Transverse colon (tissue), 4 donors: Measurements from ENCODE around the gene DCLK2. TPM values are rescaled to one million over a fixed set of nuclear protein-coding genes. Genes with fewer than 3 reads are reported as not detected.

Experiments
- DNase-seq: peaks from one replicate; pipeline ENCODE4 v3.0.0-alpha.2; 2019
- H3K27ac ChIP-seq, 4 donors: fragments of 200-600 bp; sonication (generic); 2 replicates each; pipeline ENCODE4 v1.5.1; 2016 to 2018; ENCODE audit warnings: inconsistent platforms in 4 of 4
- H3K27me3 ChIP-seq: fragments of 200-600 bp; sonication (generic); 2 replicates; pipeline ENCODE4 v1.5.1; 2017; ENCODE audit warnings: inconsistent platforms
- H3K36me3 ChIP-seq, 4 donors: fragments of 200-600 bp; sonication (generic); 2 replicates each; pipeline ENCODE4 v1.5.1; 2017 to 2019; ENCODE audit warnings: inconsistent platforms in 4 of 4
- H3K4me1 ChIP-seq, 4 donors: fragments of 200-600 bp; sonication (generic); 2 replicates each; pipeline ENCODE4 v1.5.1; 2017 to 2020; ENCODE audit warnings: inconsistent platforms in 4 of 4
- H3K4me3 ChIP-seq, 4 donors: fragments of 200-600 bp; sonication (generic); 1 replicate in 1 of 4; 2 replicates in 3 of 4; pipeline versions ENCODE4 v1.5.1 to v1.6.1; 2017 to 2019; ENCODE audit warnings: inconsistent platforms in 4 of 4
- H3K9me3 ChIP-seq, 2 donors: fragments of 200-600 bp; sonication (generic); 2 replicates each; pipeline ENCODE4 v1.5.1; 2017 to 2019; ENCODE audit warnings: inconsistent platforms in 2 of 2
- CTCF ChIP-seq, 5 experiments: fragments of 200-600 bp in 3 of 5; fragments of 450-650 bp in 2 of 5; sonication (generic) in 3 of 5; IDR thresholded peaks; 1 replicate in 2 of 5; 2 replicates in 3 of 5; pipeline ENCODE4 v1.5.1; 2016 to 2017; ENCODE audit warnings: antibody characterized with exemption in 5 of 5, inconsistent platforms in 3 of 5, mild to moderate bottlenecking in 2 of 5, moderate library complexity in 1 of 5
- EP300 ChIP-seq: sonication (generic); formaldehyde crosslinking; IDR thresholded peaks from one replicate; pipeline ENCODE4 v1.6.1; 2017; ENCODE audit warnings: antibody characterized with exemption, low read depth
- POLR2A ChIP-seq: fragments of 450-650 bp; IDR thresholded peaks from one replicate; pipeline ENCODE4 v1.6.1; 2016; ENCODE audit warnings: antibody characterized with exemption, mild to moderate bottlenecking, moderate library complexity
- POLR2AphosphoS5 ChIP-seq, 3 donors: sonication (generic); formaldehyde crosslinking; IDR thresholded peaks; one replicate each; pipeline ENCODE4 v1.6.1; 2016; ENCODE audit warnings: antibody characterized with exemption in 3 of 3
- WGBS, 2 donors: methylation state at CpG; one replicate each; pipeline ENCODE4 v1.1.5; 2018; ENCODE audit warnings: low coverage in 1 of 2; 5-methylcytosine and 5-hydroxymethylcytosine counted together
- in situ Hi-C, 4 donors: fragments of 200-750 bp; cut with MboI; loops; one replicate each; pipeline versions ENCODE4 v1.15.0 to v1.15.1; 2017; ENCODE audit warnings: low sequenced_read_pairs in 3 of 4, low pct_ligation_motif_present in 1 of 4, low pct_unique_long_range_greater_than_20kb in 1 of 4
- intact Hi-C: fragments of 100-400 bp; cut with DNase I; formaldehyde crosslinking; loops from one replicate; pipeline ENCODE4 v1.15.1; 2023; ENCODE audit warnings: low total_unique reads
- total RNA-seq, 4 donors: library from RNA; depleted of rRNA; stranded (reverse); fragments of >200 nt; gene quantifications; one replicate each; pipeline ENCODE4 v1.1.0, GENCODE V29; 2016

DCLK2 gene
- total RNA-seq, 4 donors from 2014 or later = 3.3 to 19.5 (median 7.5) TPM

- no peaks in the 10 kb centered on the region for H3K4me1 ChIP-seq
- no peaks in the 10 kb centered on the region for H3K27me3 ChIP-seq
- no peak overlapping the region for H3K27ac ChIP-seq
- H3K36me3 ChIP-seq = no peaks in the 10 kb centered on the region
- DNase-seq = no peak
- WGBS, 2 donors = 69 to 80% methylated on average over 2 to 3 of the region's 3 CpGs
- in situ Hi-C loops = no loop called here
- intact Hi-C loops = no loop called here
- no peak overlapping the region for H3K4me3 ChIP-seq
- TF ChIP-seq POLR2AphosphoS5 (IDR thresholded peaks at IDR 0.05) (no peak), CTCF (IDR thresholded peaks at IDR 0.05) (no peak), EP300 (no peak), POLR2A (no peak)
- no peaks in the 10 kb centered on the region for H3K9me3 ChIP-seq
These were observed 27.1 kb upstream of the DCLK2 start for GRCh38 chr4:150051111-150051510.

DNA sequence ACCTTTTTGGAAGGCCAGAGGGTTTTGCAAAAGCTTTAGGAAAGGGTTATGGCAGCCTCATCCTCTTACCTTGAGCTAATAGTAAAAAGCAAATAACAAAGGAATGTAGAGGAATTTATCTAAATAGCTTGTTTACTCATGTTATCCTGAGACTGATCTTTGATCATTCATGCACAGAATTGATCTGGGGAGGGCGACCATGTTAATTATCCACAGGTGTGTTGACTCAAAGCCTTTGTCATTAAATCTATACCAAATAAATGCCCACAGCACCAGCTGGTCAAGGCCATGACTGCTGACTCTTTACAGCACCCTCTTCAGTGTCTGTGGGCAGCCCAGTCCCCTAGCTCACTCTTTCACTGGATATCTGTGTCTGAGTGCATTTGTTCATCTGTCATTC, 22.8 kb upstream of the DCLK2 start:
- TF ChIP-seq POLR2AphosphoS5 (IDR thresholded peaks at IDR 0.05) (no peak), CTCF (IDR thresholded peaks at IDR 0.05) (no peak), POLR2A (no peak), EP300 (no peak)
- Histone ChIP-seq H3K27me3 (no peaks in the 10 kb centered on the region), H3K27ac (no peak overlapping the region), H3K4me3 (no peak overlapping the region), H3K36me3 (no peaks in the 10 kb centered on the region), H3K4me1 (no peaks in the 10 kb centered on the region), H3K9me3 (no peaks in the 10 kb centered on the region)
- intact Hi-C loops = no loop called here
- in situ Hi-C loops = no loop called here
- DNase-seq = no peak
- 43 to 47% methylated on average over 1 of the region's 1 CpG for WGBS, 2 donors

DNA sequence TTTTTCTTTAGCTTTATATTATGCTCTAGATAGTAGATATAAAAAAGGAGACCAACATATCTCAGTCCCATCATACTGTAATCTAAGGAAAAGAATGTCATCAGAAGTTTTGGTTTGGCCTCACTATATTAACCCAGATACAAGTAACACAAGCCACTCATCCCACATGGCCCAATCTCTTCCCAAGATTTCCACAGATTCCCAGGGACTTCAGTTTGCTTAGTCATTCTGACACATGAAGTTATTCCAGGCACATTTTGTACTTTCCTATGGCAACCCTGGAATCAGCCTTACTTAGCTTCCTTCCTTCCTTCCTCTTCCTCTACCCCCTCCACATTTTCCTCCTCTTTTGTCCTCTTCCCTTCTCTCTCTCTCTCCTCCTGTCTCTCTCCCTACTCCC, 21.7 kb upstream of the DCLK2 start:
- no peaks in the 10 kb centered on the region for H3K27me3 ChIP-seq
- no peaks in the 10 kb centered on the region for H3K9me3 ChIP-seq
- H3K4me1 ChIP-seq = no peaks in the 10 kb centered on the region
- no peak overlapping the region for H3K27ac ChIP-seq
- no peak overlapping the region for H3K4me3 ChIP-seq
- in situ Hi-C loops (no loop called here), intact Hi-C loops (no loop called here)
- DNase-seq = no peak
- H3K36me3 ChIP-seq = no peaks in the 10 kb centered on the region
- TF ChIP-seq CTCF (IDR thresholded peaks at IDR 0.05) (no peak), POLR2A (no peak), EP300 (no peak), POLR2AphosphoS5 (IDR thresholded peaks at IDR 0.05) (no peak)

DNA sequence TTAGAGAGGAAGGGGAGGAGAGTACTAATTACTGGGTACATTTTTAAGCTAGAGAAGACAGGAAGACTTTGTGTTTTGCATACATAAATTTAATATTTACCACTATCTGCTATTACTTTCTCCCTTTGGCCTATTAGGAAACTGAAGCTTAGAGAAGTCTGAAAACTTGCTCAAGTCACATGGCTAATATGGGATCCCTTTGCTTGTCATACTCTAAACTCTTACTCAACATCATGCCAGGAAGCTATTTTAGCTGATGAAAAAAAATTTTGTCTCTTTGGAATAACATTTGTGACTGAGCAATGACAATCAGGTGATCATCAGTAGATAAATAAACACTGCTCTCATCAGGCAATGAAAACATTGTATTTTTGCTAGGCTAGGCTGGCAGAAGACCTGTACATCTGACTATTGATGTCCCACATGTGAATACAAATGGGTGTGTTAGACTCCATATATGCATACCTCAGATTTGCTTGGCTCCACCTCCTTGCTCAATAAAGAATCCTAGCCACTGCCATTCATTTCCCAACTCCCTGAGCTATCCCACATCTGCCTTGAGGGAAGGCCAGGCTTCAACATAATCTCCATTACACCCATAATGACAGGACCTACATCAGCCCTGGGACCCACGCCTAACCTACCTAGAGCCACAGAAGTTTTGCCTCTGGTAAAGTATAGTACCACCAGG, 17.0 kb upstream of the DCLK2 start:
- H3K9me3 ChIP-seq = no peaks in the 10 kb centered on the region
- no peaks in the 10 kb centered on the region for H3K4me1 ChIP-seq
- H3K36me3 ChIP-seq = no peaks in the 10 kb centered on the region
- in situ Hi-C loops = no loop called here
- WGBS, 2 donors = 95% methylated on average over 1 of the region's 1 CpG; no CpG with 5 or more reads in 1 of the 2 donors
- intact Hi-C loops = loop anchor here (10.0 kb wide), 1 partner anchor 46 kb away; no protein-coding TSS in a partner anchor
- H3K27me3 ChIP-seq = no peaks in the 10 kb centered on the region
- DNase-seq = no peak
- no peak overlapping the region for H3K27ac ChIP-seq
- TF ChIP-seq POLR2A = no peak
- TF ChIP-seq EP300 = no peak
- no peak for TF ChIP-seq POLR2AphosphoS5 (IDR thresholded peaks at IDR 0.05)
- no peak for TF ChIP-seq CTCF (IDR thresholded peaks at IDR 0.05)
- H3K4me3 ChIP-seq = no peak overlapping the region
